Parathyroid adenoma (tissue), 2 donors: ENCODE data around the gene CD9.

Experiments
- H2AFZ ChIP-seq: fragments of 300-600 bp; sonication (generic); one replicate; pipeline ENCODE4 v1.7.0; 2017; ENCODE audit warnings: antibody characterized with exemption, mild to moderate bottlenecking
- H3K27ac ChIP-seq: fragments of 300-600 bp; sonication (generic); one replicate; pipeline ENCODE4 v1.7.0; 2017
- H3K27me3 ChIP-seq: fragments of 300-600 bp; sonication (generic); one replicate; pipeline ENCODE4 v1.7.0; 2017; ENCODE audit warnings: low read length; ENCODE audit not compliant: control insufficient read depth, insufficient read depth
- H3K36me3 ChIP-seq: fragments of 300-600 bp; sonication (generic); one replicate; pipeline ENCODE4 v1.7.0; 2017; ENCODE audit warnings: low read length; ENCODE audit not compliant: control insufficient read depth, insufficient read depth
- H3K4me1 ChIP-seq: fragments of 300-600 bp; sonication (generic); one replicate; pipeline ENCODE4 v1.7.0; 2017; ENCODE audit warnings: control low read depth
- H3K4me2 ChIP-seq: fragments of 300-600 bp; sonication (generic); one replicate; pipeline ENCODE4 v1.7.0; 2017; ENCODE audit warnings: low read length
- H3K4me3 ChIP-seq: fragments of 300-600 bp; sonication (generic); one replicate; pipeline ENCODE4 v1.7.0; 2017; ENCODE audit warnings: low read depth, low read length
- H3K79me2 ChIP-seq: fragments of 300-600 bp; sonication (generic); one replicate; pipeline ENCODE4 v1.7.0; 2017; ENCODE audit warnings: control low read depth
- H3K9ac ChIP-seq: fragments of 300-600 bp; sonication (generic); one replicate; pipeline ENCODE4 v1.7.0; 2017; ENCODE audit warnings: mild to moderate bottlenecking
- H3K9me3 ChIP-seq: fragments of 300-600 bp; sonication (generic); one replicate; pipeline ENCODE4 v1.7.0; 2017; ENCODE audit warnings: low read length; ENCODE audit not compliant: control insufficient read depth
- CTCF ChIP-seq: fragments of 300-600 bp; sonication (generic); IDR thresholded peaks from one replicate; pipeline ENCODE4 v1.7.0; 2017; ENCODE audit warnings: antibody characterized with exemption, mild to moderate bottlenecking
- donor health status: primary hyperparathyroidism.

Gene CD9

GRCh38 chr12:6172086-6172485, 28.1 kb upstream of the CD9 start:
- no peaks in the 10 kb centered on the region for H3K27me3 ChIP-seq
- TF ChIP-seq CTCF: no peak
- no peak overlapping the region for H3K9ac ChIP-seq
- no peak overlapping the region for H3K4me3 ChIP-seq
- H3K9me3 ChIP-seq: no peaks in the 10 kb centered on the region
- H3K4me2 ChIP-seq: no peak overlapping the region
- no peaks in the 10 kb centered on the region for H3K36me3 ChIP-seq
- peak overlapping the region; percentile 56 for H3K27ac ChIP-seq
- H3K79me2 ChIP-seq: no peaks in the 10 kb centered on the region
- no peaks in the 10 kb centered on the region for H3K4me1 ChIP-seq
- H2AFZ ChIP-seq: no peak overlapping the region

GRCh38 chr12:6172862-6173261, 27.3 kb upstream of the CD9 start:
- H3K4me1 ChIP-seq: no peaks in the 10 kb centered on the region
- no peak for TF ChIP-seq CTCF
- H3K27ac ChIP-seq: no peak overlapping the region
- no peak overlapping the region for H3K9ac ChIP-seq
- H3K36me3 ChIP-seq: no peaks in the 10 kb centered on the region
- no peaks in the 10 kb centered on the region for H3K9me3 ChIP-seq
- H2AFZ ChIP-seq: no peak overlapping the region
- H3K27me3 ChIP-seq: no peaks in the 10 kb centered on the region
- H3K4me2 ChIP-seq: no peak overlapping the region
- no peak overlapping the region for H3K4me3 ChIP-seq
- H3K79me2 ChIP-seq: no peaks in the 10 kb centered on the region

GRCh38 chr12:6177642-6178358, 22.4 kb upstream of the CD9 start:
- TF ChIP-seq CTCF: no peak
- H3K4me1 ChIP-seq: peaks cover 10% of the 10 kb centered on the region
- H3K36me3 ChIP-seq: no peaks in the 10 kb centered on the region
- H3K27me3 ChIP-seq: no peaks in the 10 kb centered on the region
- H3K9ac ChIP-seq: no peak overlapping the region
- no peak overlapping the region for H3K27ac ChIP-seq
- H3K4me3 ChIP-seq: no peak overlapping the region
- no peak overlapping the region for H2AFZ ChIP-seq
- H3K9me3 ChIP-seq: no peaks in the 10 kb centered on the region
- no peak overlapping the region for H3K4me2 ChIP-seq
- H3K79me2 ChIP-seq: no peaks in the 10 kb centered on the region

GRCh38 chr12:6178981-6179761, 21.0 kb upstream of the CD9 start:
- no peaks in the 10 kb centered on the region for H3K36me3 ChIP-seq
- no peak overlapping the region for H2AFZ ChIP-seq
- no peak overlapping the region for H3K9ac ChIP-seq
- H3K9me3 ChIP-seq: no peaks in the 10 kb centered on the region
- TF ChIP-seq CTCF: no peak
- H3K4me3 ChIP-seq: no peak overlapping the region
- H3K27ac ChIP-seq: peak overlapping the region; percentile 47
- no peaks in the 10 kb centered on the region for H3K27me3 ChIP-seq
- peaks cover 10% of the 10 kb centered on the region for H3K4me1 ChIP-seq
- no peak overlapping the region for H3K4me2 ChIP-seq
- H3K79me2 ChIP-seq: no peaks in the 10 kb centered on the region
